CD4-positive, alpha-beta memory T cell (primary cell): ENCODE data around the gene CEP128. TPM values are rescaled to one million over a fixed set of nuclear protein-coding genes. Genes with fewer than 3 reads are reported as not detected.

Source experiments
- CTCF ChIA-PET: fragments of 350-600 bp; sonication (Branson Sonifier 250); formaldehyde crosslinking; loops from one replicate; lab custom pipeline; 2021; ENCODE audit warnings: inconsistent platforms; ENCODE audit not compliant: partially characterized antibody; lab: Charles Lee
- POLR2A ChIA-PET: fragments of 350-600 bp; sonication (Branson Sonifier 250); formaldehyde crosslinking; loops from one replicate; lab custom pipeline; 2021; ENCODE audit not compliant: partially characterized antibody; lab: Charles Lee
- DNase-seq, 5 donors: peaks; one replicate each; pipeline versions ENCODE4 v3.0.0 to v3.0.0-alpha.2; 2020 to 2022; ENCODE audit warnings: mixed read lengths in 1 of 5
- H3K27ac ChIP-seq: one replicate; pipeline ENCODE4 v1.7.0; 2013; ENCODE audit warnings: low read depth, low read length
- H3K27me3 ChIP-seq: 2 replicates; pipeline ENCODE4 v1.7.0; 2013; ENCODE audit warnings: mild to moderate bottlenecking, low read length, moderate library complexity; ENCODE audit not compliant: insufficient read depth
- H3K36me3 ChIP-seq: 2 replicates; pipeline ENCODE4 v1.7.0; 2013; ENCODE audit warnings: mild to moderate bottlenecking, low read length, moderate library complexity; ENCODE audit not compliant: insufficient read depth
- H3K4me1 ChIP-seq: 2 replicates; pipeline ENCODE4 v1.7.0; 2013; ENCODE audit warnings: mild to moderate bottlenecking, low read length, moderate library complexity; ENCODE audit not compliant: insufficient read depth
- H3K4me3 ChIP-seq, 2 donors: one replicate each; pipeline ENCODE4 v1.7.0; 2013; ENCODE audit warnings: low read length in 2 of 2, mild to moderate bottlenecking in 1 of 2
- H3K9me3 ChIP-seq, 2 donors: one replicate each; pipeline ENCODE4 v1.7.0; 2013; ENCODE audit warnings: low read length in 2 of 2, control low read depth in 1 of 2; ENCODE audit not compliant: control insufficient read depth in 1 of 2
- H3K27ac Mint-ChIP-seq, 7 donors: one replicate each; pipeline ENCODE4 v1.8.0; 2020 to 2021; ENCODE audit warnings: mixed read lengths in 7 of 7, mild to moderate bottlenecking in 6 of 7, inconsistent platforms in 3 of 7, moderate library complexity in 3 of 7
- H3K27me3 Mint-ChIP-seq, 2 donors: one replicate each; pipeline ENCODE4 v1.8.0; 2020 to 2021; ENCODE audit warnings: mixed read lengths in 2 of 2
- H3K36me3 Mint-ChIP-seq, 2 donors: one replicate each; pipeline ENCODE4 v1.8.0; 2020 to 2021; ENCODE audit warnings: mixed read lengths in 2 of 2, inconsistent platforms in 1 of 2, mild to moderate bottlenecking in 1 of 2
- H3K4me1 Mint-ChIP-seq, 4 donors: one replicate each; pipeline ENCODE4 v1.8.0; 2020 to 2021; ENCODE audit warnings: mixed read lengths in 4 of 4, mild to moderate bottlenecking in 1 of 4
- H3K4me3 Mint-ChIP-seq, 8 donors: one replicate each; pipeline ENCODE4 v1.8.0; 2020 to 2021; ENCODE audit warnings: mixed read lengths in 8 of 8, mild to moderate bottlenecking in 7 of 8, moderate library complexity in 6 of 8, inconsistent platforms in 3 of 8
- H3K9me3 Mint-ChIP-seq, 8 donors: one replicate each; pipeline ENCODE4 v1.8.0; 2020 to 2021; ENCODE audit warnings: mixed read lengths in 8 of 8, mild to moderate bottlenecking in 5 of 8, inconsistent platforms in 3 of 8, moderate library complexity in 1 of 8
- intact Hi-C: fragments of 100-400 bp; cut with micrococcal nuclease; formaldehyde crosslinking; loops from one replicate; pipeline ENCODE4 v1.15.1; 2023
- polyA plus RNA-seq, 2 donors: library from polyadenylated mRNA; unstranded; fragments of 300-500 nt; fragmentation: Illumina TruSeq; gene quantifications; one replicate each; pipeline ENCODE4 v1.2.3, GENCODE V29; 2021
- total RNA-seq, 2 experiments: library from RNA; stranded (reverse); gene quantifications; one replicate each; pipeline ENCODE4 v1.2.3, GENCODE V29; 2021

CEP128 gene
- total and polyA plus RNA-seq, 4 experiments from 2014 or later = 2.9 to 21.6 (median 14.7) TPM

GRCh38 chr14:80772504-80772903 is 169.0 kb downstream of the CEP128 start:
- Histone ChIP-seq H3K4me3 (no peak overlapping the region), H3K4me1 (no peaks in the 10 kb centered on the region), H3K27me3 (no peaks in the 10 kb centered on the region), H3K36me3 (no peaks in the 10 kb centered on the region), H3K27ac (no peak overlapping the region), H3K9me3 (no peaks in the 10 kb centered on the region)
- Mint-ChIP-seq H3K27ac (no peak overlapping the region), H3K9me3 (peaks cover 0 to 9% (median 0%) of the 10 kb centered on the region in 8 donors), H3K4me3 (no peak overlapping the region), H3K36me3 (peaks cover 4 to 31% of the 10 kb centered on the region in 2 donors), H3K27me3 (no peaks in the 10 kb centered on the region), H3K4me1 (no peaks in the 10 kb centered on the region)
- POLR2A ChIA-PET = no interaction called here
- CTCF ChIA-PET = no interaction called here
- DNase-seq = no peak
- intact Hi-C loops = no loop called here

GRCh38 chr14:80771201-80771600 is 170.3 kb downstream of the CEP128 start:
- H3K4me1 Mint-ChIP-seq = no peaks in the 10 kb centered on the region
- ChIA-PET CTCF (no interaction called here), POLR2A (no interaction called here)
- H3K36me3 Mint-ChIP-seq = peaks cover 2 to 25% of the 10 kb centered on the region in 2 donors
- no peak overlapping the region for H3K4me3 ChIP-seq
- no peak overlapping the region for H3K4me3 Mint-ChIP-seq
- no peak overlapping the region for H3K27ac ChIP-seq
- H3K4me1 ChIP-seq = no peaks in the 10 kb centered on the region
- no peak for DNase-seq
- H3K27me3 ChIP-seq = no peaks in the 10 kb centered on the region
- no peaks in the 10 kb centered on the region for H3K9me3 ChIP-seq
- no peaks in the 10 kb centered on the region for H3K36me3 ChIP-seq
- intact Hi-C loops = no loop called here
- H3K27ac Mint-ChIP-seq = no peak overlapping the region
- no peaks in the 10 kb centered on the region for H3K27me3 Mint-ChIP-seq
- peaks cover 0 to 9% (median 0%) of the 10 kb centered on the region in 8 donors for H3K9me3 Mint-ChIP-seq

- Histone ChIP-seq H3K4me3 (no peak overlapping the region), H3K9me3 (no peaks in the 10 kb centered on the region), H3K27me3 (no peaks in the 10 kb centered on the region), H3K4me1 (no peaks in the 10 kb centered on the region), H3K27ac (no peak overlapping the region), H3K36me3 (no peaks in the 10 kb centered on the region)
- peaks cover 6 to 25% of the 10 kb centered on the region in 2 donors for H3K36me3 Mint-ChIP-seq
- intact Hi-C loops = no loop called here
- H3K9me3 Mint-ChIP-seq = peaks cover 0 to 9% (median 0%) of the 10 kb centered on the region in 8 donors
- ChIA-PET CTCF (no interaction called here), POLR2A (no interaction called here)
- H3K27ac Mint-ChIP-seq = no peak overlapping the region
- no peaks in the 10 kb centered on the region for H3K4me1 Mint-ChIP-seq
- H3K4me3 Mint-ChIP-seq = no peak overlapping the region
- no peak for DNase-seq
- no peaks in the 10 kb centered on the region for H3K27me3 Mint-ChIP-seq
Measured at GRCh38 chr14:80770114-80770908, 171.2 kb downstream of the CEP128 start.

- Histone ChIP-seq H3K27me3 (no peaks in the 10 kb centered on the region), H3K27ac (no peak overlapping the region), H3K9me3 (no peaks in the 10 kb centered on the region), H3K4me3 (no peak overlapping the region), H3K36me3 (no peaks in the 10 kb centered on the region), H3K4me1 (no peaks in the 10 kb centered on the region)
- Mint-ChIP-seq H3K27me3 (no peaks in the 10 kb centered on the region), H3K4me1 (no peaks in the 10 kb centered on the region), H3K9me3 (peaks cover 0 to 9% (median 0%) of the 10 kb centered on the region in 8 donors), H3K27ac (no peak overlapping the region), H3K36me3 (peaks cover 6 to 18% of the 10 kb centered on the region in 2 donors), H3K4me3 (no peak overlapping the region)
- intact Hi-C loops = no loop called here
- no peak for DNase-seq
- POLR2A ChIA-PET = no interaction called here
- CTCF ChIA-PET = no interaction called here
Measured at GRCh38 chr14:80768646-80769045, 172.9 kb downstream of the CEP128 start.

GRCh38 chr14:80764921-80765507 is 176.5 kb downstream of the CEP128 start:
- Histone ChIP-seq H3K36me3 (no peaks in the 10 kb centered on the region), H3K9me3 (no peaks in the 10 kb centered on the region), H3K4me1 (no peaks in the 10 kb centered on the region), H3K27me3 (no peaks in the 10 kb centered on the region), H3K4me3 (no peak overlapping the region), H3K27ac (no peak overlapping the region)
- Mint-ChIP-seq H3K27ac (no peak overlapping the region), H3K36me3 (peaks cover 9 to 18% of the 10 kb centered on the region in 2 donors), H3K4me3 (no peak overlapping the region), H3K9me3 (peaks cover 0 to 3% (median 0%) of the 10 kb centered on the region in 8 donors), H3K27me3 (no peaks in the 10 kb centered on the region), H3K4me1 (no peaks in the 10 kb centered on the region)
- POLR2A ChIA-PET = no interaction called here
- intact Hi-C loops = no loop called here
- no peak for DNase-seq
- CTCF ChIA-PET = no interaction called here

- no peaks in the 10 kb centered on the region for H3K4me1 Mint-ChIP-seq
- Histone ChIP-seq H3K4me3 (no peak overlapping the region), H3K9me3 (no peaks in the 10 kb centered on the region), H3K36me3 (no peaks in the 10 kb centered on the region), H3K4me1 (no peaks in the 10 kb centered on the region), H3K27ac (no peak overlapping the region), H3K27me3 (no peaks in the 10 kb centered on the region)
- DNase-seq = no peak
- H3K36me3 Mint-ChIP-seq = peaks cover 9 to 18% of the 10 kb centered on the region in 2 donors
- CTCF ChIA-PET = no interaction called here
- H3K9me3 Mint-ChIP-seq = peaks cover 0 to 3% (median 0%) of the 10 kb centered on the region in 8 donors
- H3K4me3 Mint-ChIP-seq = no peak overlapping the region
- H3K27ac Mint-ChIP-seq = no peak overlapping the region
- POLR2A ChIA-PET = no interaction called here
- intact Hi-C loops = no loop called here
- H3K27me3 Mint-ChIP-seq = no peaks in the 10 kb centered on the region
Measured at GRCh38 chr14:80764496-80764895, 177.0 kb downstream of the CEP128 start.

GRCh38 chr14:80762641-80763228 is 178.8 kb downstream of the CEP128 start:
- Histone ChIP-seq H3K9me3 (no peaks in the 10 kb centered on the region), H3K36me3 (no peaks in the 10 kb centered on the region), H3K4me1 (no peaks in the 10 kb centered on the region), H3K27ac (no peak overlapping the region), H3K4me3 (no peak overlapping the region), H3K27me3 (no peaks in the 10 kb centered on the region)
- H3K27ac Mint-ChIP-seq = no peak overlapping the region
- H3K4me3 Mint-ChIP-seq = no peak overlapping the region
- peaks cover 0 to 1% (median 0%) of the 10 kb centered on the region in 8 donors for H3K9me3 Mint-ChIP-seq
- intact Hi-C loops = no loop called here
- DNase-seq = no peak
- no peaks in the 10 kb centered on the region for H3K4me1 Mint-ChIP-seq
- ChIA-PET POLR2A (no interaction called here), CTCF (no interaction called here)
- H3K27me3 Mint-ChIP-seq = no peaks in the 10 kb centered on the region
- H3K36me3 Mint-ChIP-seq = peaks cover 13 to 26% of the 10 kb centered on the region in 2 donors
